ENCODE measurements around the gene CGB5. TPM values are rescaled to one million over a fixed set of nuclear protein-coding genes. Genes with fewer than 3 reads are reported as not detected.
"Not testable (repeated sequence)": the region's sequence is repeated elsewhere in the genome, so short reads cannot be mapped to it uniquely, and the experiment has no call there.

CGB5 gene
- total and polyA plus RNA-seq, 2 experiments from 2014 or later = 1.7 TPM; not detected in 1

GRCh38 chr19:49070416-49070815 lies 26.8 kb downstream of the CGB5 start:
- peaks cover 6% of the 10 kb centered on the region; the same call in 1 of the 2 replicates for H3K27me3 ChIP-seq (replicated peaks; ENCODE audit: insufficient read depth)
- WGBS, 2 experiments (ENCODE audit: low coverage in 1 of 2, low lambda C conversion rate in 2 of 2, missing lambda C conversion rate in 2 of 2) = 95 to 96% methylated on average over 21 of the region's 21 CpGs
- TF ChIP-seq EZH2 (IDR thresholded peaks at IDR 0.05; ENCODE audit: insufficient read depth, poor library complexity, severe bottlenecking) (no peak), EZH2phosphoT487 (IDR thresholded peaks at IDR 0.05; ENCODE audit: insufficient read depth, low read depth) (no peak)

GRCh38 chr19:49071860-49072547 lies 28.4 kb downstream of the CGB5 start:
- peaks cover 6% of the 10 kb centered on the region; the same call in 1 of the 2 replicates for H3K27me3 ChIP-seq (replicated peaks; ENCODE audit: insufficient read depth)
- H4K20me1 ChIP-seq (ENCODE audit: insufficient read depth) = no peaks in the 10 kb centered on the region
- no peaks in the 10 kb centered on the region for H3K79me2 ChIP-seq (ENCODE audit: insufficient read depth)
- no peaks in the 10 kb centered on the region for H3K9me3 ChIP-seq (ENCODE audit: low read depth)
- peak; percentile 45 for DNase-seq
- H3K4me1 ChIP-seq (ENCODE audit: insufficient read depth) = no peaks in the 10 kb centered on the region
- H3K9me2 ChIP-seq (ENCODE audit: insufficient read depth) = no peaks in the 10 kb centered on the region
- 0 out of 2 replicates have a peak overlapping the region, but pooled peaks have one; percentile 22 for H3K4me3 ChIP-seq
- H3F3A ChIP-seq (ENCODE audit: insufficient read depth) = peaks cover 4% of the 10 kb centered on the region; the same call in 1 of the 2 replicates
- 7 to 9% methylated on average over 73 to 82 of the region's 93 CpGs for WGBS, 2 experiments (ENCODE audit: low coverage in 1 of 2, low lambda C conversion rate in 2 of 2, missing lambda C conversion rate in 2 of 2)
- no peak for TF ChIP-seq EZH2phosphoT487 (IDR thresholded peaks at IDR 0.05; ENCODE audit: insufficient read depth, low read depth)
- TF ChIP-seq EZH2 (IDR thresholded peaks at IDR 0.05; ENCODE audit: insufficient read depth, poor library complexity, severe bottlenecking) = no peak
- in situ Hi-C loops (cut with MboI) = no loop called here
- H2AFZ ChIP-seq = peak overlapping the region; percentile 48; the same call in 1 of the 2 replicates
- no peaks in the 10 kb centered on the region for H3K36me3 ChIP-seq (ENCODE audit: low read depth)
- no peak overlapping the region for H3K9ac ChIP-seq
- no peak overlapping the region for H3K27ac ChIP-seq
- H3K4me2 ChIP-seq (ENCODE audit: unreplicated experiment) = no peak overlapping the region

More at GRCh38 chr19:49070416-49070815, 26.8 kb downstream of the CGB5 start:
- no peak for DNase-seq
- H3F3A ChIP-seq (ENCODE audit: insufficient read depth) = peaks cover 6% of the 10 kb centered on the region; the same call in 1 of the 2 replicates
- no peaks in the 10 kb centered on the region for H3K79me2 ChIP-seq (ENCODE audit: insufficient read depth)
- in situ Hi-C loops (cut with MboI) = no loop called here
- no peak overlapping the region for H3K4me3 ChIP-seq
- no peak overlapping the region for H3K9ac ChIP-seq
- H3K9me3 ChIP-seq (ENCODE audit: low read depth) = no peaks in the 10 kb centered on the region
- no peak overlapping the region for H3K4me2 ChIP-seq (ENCODE audit: unreplicated experiment)
- no peaks in the 10 kb centered on the region for H4K20me1 ChIP-seq (ENCODE audit: insufficient read depth)
- no peak overlapping the region for H2AFZ ChIP-seq
- H3K4me1 ChIP-seq (ENCODE audit: insufficient read depth) = no peaks in the 10 kb centered on the region
- H3K36me3 ChIP-seq (ENCODE audit: low read depth) = no peaks in the 10 kb centered on the region
- H3K9me2 ChIP-seq (ENCODE audit: insufficient read depth) = no peaks in the 10 kb centered on the region
- no peak overlapping the region for H3K27ac ChIP-seq

DNA sequence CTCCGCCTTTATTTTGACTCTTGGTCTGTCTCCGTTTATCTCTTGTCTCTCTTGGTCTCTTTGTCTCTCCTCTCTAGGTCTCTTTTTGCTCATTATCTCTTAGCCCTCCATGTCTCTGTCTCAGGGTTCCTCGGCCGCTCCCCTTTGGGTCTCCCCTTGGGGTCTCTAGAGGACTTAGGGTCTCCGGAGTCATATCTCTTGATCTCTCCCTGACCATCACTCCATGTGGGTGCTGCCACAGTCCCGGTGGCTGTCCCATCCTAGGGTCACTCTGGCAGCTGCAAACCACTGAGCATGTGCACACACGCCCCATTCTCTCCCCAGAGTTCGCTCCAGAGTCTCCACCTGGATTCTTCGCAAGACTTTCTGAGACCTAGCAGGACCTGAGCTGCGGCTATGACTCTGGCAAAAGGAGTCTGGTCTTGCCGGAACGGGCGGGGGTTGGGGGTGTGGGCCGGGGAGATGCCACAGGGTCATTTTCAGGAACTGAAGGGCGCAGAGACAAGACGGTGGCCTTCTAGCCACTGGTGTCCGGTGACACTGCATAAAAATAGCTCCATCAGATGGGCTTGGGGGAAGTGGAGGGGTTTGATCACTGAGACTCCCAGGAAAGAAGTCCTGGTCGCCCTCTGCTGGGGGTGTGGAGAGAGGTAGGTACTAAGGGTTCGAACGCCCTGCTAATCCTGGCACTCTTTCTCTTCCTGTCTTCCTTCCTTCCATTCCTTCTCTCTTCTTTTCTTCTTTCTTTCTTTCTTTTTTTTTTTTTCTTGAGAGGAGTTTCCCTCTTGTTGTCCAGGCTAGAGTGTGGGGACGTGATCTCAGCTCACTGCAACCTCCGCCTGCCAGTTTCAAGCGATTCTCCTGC lies 30.1 kb downstream of the CGB5 start:
- H4K20me1 ChIP-seq (ENCODE audit: insufficient read depth) = no peaks in the 10 kb centered on the region
- in situ Hi-C loops (cut with MboI) = no loop called here
- no peak overlapping the region for H2AFZ ChIP-seq
- peak; percentile 45 for DNase-seq
- no peak overlapping the region for H3K4me3 ChIP-seq
- H3K4me1 ChIP-seq (ENCODE audit: insufficient read depth) = no peaks in the 10 kb centered on the region
- 64 to 66% methylated on average over 20 to 23 of the region's 23 CpGs for WGBS, 2 experiments (ENCODE audit: low coverage in 1 of 2, low lambda C conversion rate in 2 of 2, missing lambda C conversion rate in 2 of 2)
- no peak overlapping the region for H3K9ac ChIP-seq
- no peaks in the 10 kb centered on the region for H3K36me3 ChIP-seq (ENCODE audit: low read depth)
- no peak overlapping the region for H3K4me2 ChIP-seq (ENCODE audit: unreplicated experiment)
- no peaks in the 10 kb centered on the region for H3K9me2 ChIP-seq (ENCODE audit: insufficient read depth)
- peak; percentile 14 for TF ChIP-seq EZH2 (IDR thresholded peaks at IDR 0.05; ENCODE audit: insufficient read depth, poor library complexity, severe bottlenecking)
- TF ChIP-seq EZH2phosphoT487 (IDR thresholded peaks at IDR 0.05; ENCODE audit: insufficient read depth, low read depth) = no peak
- no peaks in the 10 kb centered on the region for H3K79me2 ChIP-seq (ENCODE audit: insufficient read depth)
- H3F3A ChIP-seq (ENCODE audit: insufficient read depth) = no peaks in the 10 kb centered on the region
- H3K27ac ChIP-seq = no peak overlapping the region
- H3K27me3 ChIP-seq (replicated peaks; ENCODE audit: insufficient read depth) = peaks cover 6% of the 10 kb centered on the region; the same call in 1 of the 2 replicates
- no peaks in the 10 kb centered on the region for H3K9me3 ChIP-seq (ENCODE audit: low read depth)

- H3K9me3 ChIP-seq (ENCODE audit: low read depth); H3K4me2 ChIP-seq (ENCODE audit: unreplicated experiment); H3K36me3 ChIP-seq (ENCODE audit: low read depth); H3K27me3 ChIP-seq (replicated peaks; ENCODE audit: insufficient read depth); H3K9ac ChIP-seq; H3K27ac ChIP-seq; H3K79me2 ChIP-seq (ENCODE audit: insufficient read depth); H3K4me3 ChIP-seq; in situ Hi-C loops (cut with MboI); H4K20me1 ChIP-seq (ENCODE audit: insufficient read depth); H3K9me2 ChIP-seq (ENCODE audit: insufficient read depth); H2AFZ ChIP-seq; H3F3A ChIP-seq (ENCODE audit: insufficient read depth); H3K4me1 ChIP-seq (ENCODE audit: insufficient read depth): not testable (repeated sequence)
- DNase-seq = peak; percentile 76
- 11 to 14% methylated on average over 9 of the region's 9 CpGs for WGBS, 2 experiments (ENCODE audit: low coverage in 1 of 2, low lambda C conversion rate in 2 of 2, missing lambda C conversion rate in 2 of 2)
These were observed 31.2 kb downstream of the CGB5 start for GRCh38 chr19:49074869-49075268.

All from GM23248 (cell line).